SKM-1 treated with dmso at 0.1 percent for 144 hours (cell line): Measurements from ENCODE around the gene IMMP2L.

ENCODE experiments used
- DNase-seq: peaks from one replicate; lab custom pipeline; 2025; ENCODE audit not compliant: unreplicated experiment; lab: John Stamatoyannopoulos, UW

The IMMP2L gene

DNA sequence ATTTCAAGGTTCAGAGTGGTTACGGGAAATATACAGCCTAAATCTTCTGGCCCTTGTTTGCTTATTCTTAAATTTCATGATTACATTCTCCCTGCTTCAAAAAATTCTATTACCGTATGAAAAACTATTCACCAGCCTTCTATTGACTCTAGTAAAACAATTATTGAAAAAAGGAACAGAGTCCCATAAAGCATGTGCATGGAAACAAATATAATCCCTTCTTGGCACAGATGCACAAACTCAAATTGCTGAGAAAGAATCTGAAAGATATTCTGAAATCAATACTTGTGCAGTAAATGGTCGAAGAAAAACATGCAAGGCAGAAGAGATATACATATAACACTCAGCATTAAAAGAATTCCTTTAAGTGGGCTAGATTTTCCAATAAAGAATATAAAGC is 387.8 kb downstream of the IMMP2L start:
- DNase-seq = no peak

DNA sequence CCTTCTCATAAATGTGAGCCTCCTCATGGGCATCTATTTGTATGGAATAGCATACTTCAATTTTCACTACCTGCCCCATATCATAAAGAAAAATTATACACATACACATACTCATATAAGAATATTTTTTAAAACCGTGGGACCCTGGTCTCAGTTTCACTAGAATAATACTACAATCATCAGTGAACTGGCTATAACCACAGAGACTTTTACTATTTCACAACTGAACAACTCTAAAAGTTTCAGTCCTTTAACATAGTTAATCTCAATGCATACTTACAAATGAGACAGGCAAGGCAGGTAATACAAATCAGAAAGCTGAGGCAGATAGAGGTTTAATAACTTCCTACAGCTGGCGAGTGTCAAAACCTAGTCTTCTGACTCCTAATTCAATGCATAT is 388.3 kb downstream of the IMMP2L start:
- no peak for DNase-seq

DNA sequence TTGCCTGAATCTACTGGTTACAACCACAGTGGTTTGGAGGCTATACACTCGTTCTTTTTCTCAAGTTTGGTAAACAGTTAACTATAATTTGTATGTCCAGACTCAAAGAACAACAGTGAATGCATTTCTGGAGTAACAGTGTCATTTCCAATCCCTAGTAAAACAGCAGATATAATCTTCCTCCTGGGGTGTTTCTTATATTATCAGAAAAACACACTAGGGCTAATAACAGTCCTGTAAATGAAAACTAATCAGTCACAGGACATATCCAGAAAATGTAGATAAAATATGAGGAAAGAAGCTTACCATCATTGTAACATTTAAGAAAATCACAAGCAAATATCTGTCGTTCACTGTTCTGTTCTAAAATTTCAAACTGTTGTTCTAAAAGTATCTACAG is 388.8 kb downstream of the IMMP2L start:
- DNase-seq = no peak

DNA sequence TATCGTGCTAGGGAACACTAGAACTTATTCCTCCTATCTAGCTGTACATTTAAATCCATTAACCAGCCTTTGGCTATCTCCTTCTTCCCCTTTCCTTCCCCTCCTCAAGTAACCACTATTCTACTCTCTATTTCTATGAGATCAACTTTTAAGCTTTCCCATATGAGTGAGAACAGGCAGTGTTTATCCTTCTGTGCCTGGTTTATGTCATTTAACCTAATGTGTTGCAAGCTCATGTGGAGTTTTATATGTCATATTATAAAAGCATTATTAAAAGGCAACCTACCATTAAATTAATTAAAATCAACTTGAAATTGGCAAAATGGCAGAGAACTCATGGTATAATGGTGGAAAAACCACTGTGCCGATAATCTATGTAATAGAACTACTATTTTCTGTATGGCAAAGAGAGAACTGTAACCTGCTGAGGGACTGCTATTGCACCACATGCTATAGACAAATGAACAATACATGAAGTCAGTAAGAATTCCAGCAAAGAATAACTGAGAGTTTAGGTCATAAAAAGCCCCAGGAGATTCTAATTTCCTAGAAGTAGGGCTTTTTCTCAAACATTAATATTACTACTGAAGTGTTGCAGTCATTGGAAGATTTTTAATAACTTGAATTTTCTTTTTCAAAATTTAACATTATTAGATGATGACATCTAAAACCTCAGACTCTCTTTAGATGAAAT is 389.6 kb downstream of the IMMP2L start:
- DNase-seq = no peak

DNA sequence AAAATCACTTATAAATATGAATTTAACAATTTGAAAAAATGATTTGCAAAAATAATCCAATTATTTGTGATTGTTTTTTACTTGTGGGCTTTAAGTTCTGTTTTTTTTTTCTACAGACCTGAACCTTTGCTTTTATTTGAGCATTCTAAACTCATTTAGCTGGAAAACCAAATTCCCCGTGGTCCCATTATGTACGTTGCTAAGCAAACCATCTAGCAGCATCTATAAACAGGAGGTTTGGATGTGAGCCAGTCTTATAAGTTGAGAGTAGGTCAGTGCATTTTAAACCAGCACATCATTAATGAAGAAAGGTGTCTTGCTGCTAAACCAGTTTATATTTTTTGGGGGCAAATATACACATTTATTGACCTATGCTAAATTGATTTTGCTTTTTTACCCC is 394.1 kb downstream of the IMMP2L start:
- no peak for DNase-seq

DNA sequence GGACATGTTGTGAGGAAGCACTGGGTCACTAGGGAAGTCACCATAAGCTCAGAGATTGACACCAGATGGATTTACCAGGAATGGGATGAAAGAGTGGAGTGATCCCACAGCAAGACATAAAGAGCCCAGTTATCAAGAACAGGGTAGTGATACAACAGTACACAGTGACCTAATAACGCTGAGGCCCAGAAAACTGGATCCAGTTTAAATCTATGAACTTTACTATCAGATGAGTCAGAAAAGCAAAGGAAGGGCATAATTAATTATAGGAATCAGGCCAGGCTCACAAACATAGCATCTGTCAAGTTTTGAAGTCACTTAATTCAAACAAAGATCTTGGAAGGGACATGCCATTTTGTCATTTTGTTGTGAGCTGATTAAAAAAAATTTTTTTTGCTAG is 397.9 kb downstream of the IMMP2L start:
- DNase-seq = no peak

DNA sequence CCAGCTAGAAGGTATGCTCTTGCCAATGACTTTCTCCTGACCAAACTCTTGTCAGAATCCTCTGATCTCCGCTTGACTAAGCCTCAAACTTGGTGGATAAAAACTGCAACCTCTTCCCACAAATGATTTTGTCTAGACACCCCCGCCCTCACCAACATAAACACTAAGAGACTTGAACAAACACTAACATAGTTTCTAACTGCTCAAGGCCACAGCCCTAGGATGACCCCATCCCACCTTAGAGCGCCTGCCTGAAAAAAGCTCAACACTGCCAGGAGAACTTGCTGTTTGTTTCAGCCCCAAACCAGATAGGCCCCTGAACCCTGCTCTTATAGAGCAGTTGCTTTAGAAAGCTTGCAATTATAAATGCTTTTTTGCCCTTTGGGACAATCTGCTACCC is 399.6 kb downstream of the IMMP2L start:
- DNase-seq = no peak

DNA sequence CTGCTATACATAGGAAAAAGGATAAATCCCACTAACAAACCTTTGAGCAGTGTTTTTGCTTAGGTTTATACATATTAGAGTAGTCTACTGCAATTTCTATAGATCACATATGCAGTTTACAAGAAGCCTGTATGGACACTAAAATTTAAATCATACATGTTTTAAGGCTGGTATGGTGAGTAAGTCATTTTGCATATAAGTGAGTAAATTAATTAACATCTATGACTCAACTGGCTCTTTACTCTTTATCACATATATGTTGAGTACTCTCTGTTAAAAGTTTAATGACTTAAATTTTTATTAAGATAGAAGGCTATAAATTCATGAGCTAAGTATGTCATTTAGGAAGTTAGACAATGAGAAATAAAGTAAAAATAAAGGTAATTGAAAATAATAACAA is 402.0 kb downstream of the IMMP2L start:
- DNase-seq = no peak

DNA sequence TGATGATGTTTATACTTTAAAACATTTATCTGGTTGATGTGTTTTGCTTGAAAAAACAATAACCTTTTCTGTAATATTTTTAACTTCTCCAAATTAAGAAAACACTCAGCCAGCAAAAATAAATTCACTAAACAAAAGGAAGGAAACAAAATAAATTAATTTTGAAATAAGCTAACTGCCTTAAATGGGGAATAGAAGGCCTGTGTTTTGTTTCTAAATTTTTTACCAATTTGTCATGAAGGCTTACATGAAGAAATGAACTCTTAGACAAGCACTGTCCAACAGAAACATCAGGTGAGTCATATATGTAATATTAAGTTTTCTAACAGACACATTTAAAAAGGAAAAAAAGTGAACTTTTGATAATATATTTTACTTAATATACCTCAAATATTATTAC is 402.9 kb downstream of the IMMP2L start:
- no peak for DNase-seq

DNA sequence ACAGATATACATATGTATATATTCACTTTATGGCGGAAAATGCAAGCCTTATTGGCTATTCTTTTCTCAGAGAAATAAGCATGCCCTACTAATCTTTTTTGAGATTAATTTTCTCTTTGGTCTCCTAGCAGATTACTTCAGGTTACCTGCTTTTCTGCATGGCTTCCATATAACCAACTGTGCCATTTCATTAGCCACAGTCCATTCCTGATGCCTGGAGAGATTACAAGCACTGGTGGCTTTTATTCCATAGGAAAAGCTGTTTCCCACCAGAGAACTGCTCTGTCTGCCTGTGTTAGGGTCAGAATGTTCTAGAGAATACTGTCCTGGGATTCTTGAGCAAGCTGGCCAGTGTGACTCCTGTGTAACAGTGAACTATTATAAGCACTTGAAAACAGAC is 411.6 kb downstream of the IMMP2L start:
- no peak for DNase-seq

DNA sequence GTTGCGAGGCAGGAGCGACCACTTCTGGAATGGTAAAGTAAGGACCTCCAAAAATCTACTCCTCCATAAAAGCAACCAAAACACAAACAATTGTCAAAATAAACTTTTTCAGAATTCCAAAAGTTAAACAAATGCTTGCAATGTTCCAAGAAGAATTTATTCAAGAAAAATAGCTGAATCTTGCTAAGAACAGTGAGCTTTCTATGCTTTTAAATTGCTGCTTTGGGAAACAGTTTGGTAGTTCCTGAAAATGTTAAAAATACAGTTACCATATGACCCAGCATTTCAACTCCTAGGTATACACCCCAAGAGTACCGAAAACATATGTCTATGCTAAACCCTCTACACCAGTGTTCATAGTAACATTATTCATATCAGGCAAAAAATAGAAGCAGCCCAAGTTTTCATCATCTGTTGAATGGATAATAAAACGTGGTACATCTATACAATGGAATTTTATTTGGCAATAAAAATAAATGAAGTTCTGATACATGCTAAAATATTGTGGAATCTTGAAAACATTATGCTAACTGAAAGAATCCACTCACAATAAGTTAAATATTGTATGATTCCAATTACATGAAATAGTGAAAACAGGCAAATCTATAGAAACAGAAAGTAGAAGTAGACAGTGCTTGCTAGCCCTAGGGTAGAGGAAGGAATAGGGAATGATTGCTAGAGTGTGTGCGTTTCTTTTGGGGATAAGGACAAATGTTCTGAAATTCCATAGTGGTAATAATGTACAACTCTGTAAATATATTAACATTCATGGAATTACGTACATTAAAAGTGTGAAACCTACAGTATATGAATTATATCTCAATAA is 414.4 kb downstream of the IMMP2L start:
- DNase-seq = no peak

DNA sequence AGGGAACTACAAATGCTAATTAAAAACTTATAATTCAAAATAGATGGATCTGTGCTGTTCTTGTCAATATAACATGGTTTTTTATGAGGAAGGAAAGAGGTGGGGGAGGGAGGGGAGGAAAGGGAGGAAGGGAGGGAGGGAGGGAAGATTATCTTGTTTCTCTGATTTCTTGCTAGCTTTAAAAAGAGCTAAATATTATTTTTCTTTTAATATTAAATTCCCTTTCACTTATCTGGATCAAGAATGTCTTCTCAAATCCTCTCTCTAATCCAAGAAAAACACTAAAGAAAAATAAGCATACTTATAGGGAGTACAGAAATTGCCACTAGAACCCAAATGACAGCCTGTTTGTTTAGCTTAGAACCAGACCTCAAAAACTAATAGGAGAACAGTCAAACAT is 416.2 kb downstream of the IMMP2L start:
- DNase-seq = no peak

DNA sequence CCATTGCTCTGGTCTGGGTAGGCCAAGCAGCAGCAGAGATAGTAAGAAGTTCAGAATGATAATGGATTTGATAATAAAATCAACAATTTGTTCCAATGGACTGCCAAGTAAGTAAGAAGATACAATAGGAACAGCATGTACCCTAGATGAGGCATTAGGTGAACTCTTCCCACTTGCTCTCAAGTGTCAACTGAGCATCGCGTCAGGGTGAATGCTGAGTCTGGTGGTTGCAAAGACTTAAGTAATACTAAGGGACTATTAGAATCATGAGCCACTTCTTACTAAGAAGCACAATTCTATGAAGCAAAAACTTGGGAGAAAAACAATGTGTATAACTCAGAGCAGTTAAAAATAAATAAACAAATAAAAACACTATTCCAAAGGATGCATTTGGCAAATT is 416.8 kb downstream of the IMMP2L start:
- DNase-seq = no peak

DNA sequence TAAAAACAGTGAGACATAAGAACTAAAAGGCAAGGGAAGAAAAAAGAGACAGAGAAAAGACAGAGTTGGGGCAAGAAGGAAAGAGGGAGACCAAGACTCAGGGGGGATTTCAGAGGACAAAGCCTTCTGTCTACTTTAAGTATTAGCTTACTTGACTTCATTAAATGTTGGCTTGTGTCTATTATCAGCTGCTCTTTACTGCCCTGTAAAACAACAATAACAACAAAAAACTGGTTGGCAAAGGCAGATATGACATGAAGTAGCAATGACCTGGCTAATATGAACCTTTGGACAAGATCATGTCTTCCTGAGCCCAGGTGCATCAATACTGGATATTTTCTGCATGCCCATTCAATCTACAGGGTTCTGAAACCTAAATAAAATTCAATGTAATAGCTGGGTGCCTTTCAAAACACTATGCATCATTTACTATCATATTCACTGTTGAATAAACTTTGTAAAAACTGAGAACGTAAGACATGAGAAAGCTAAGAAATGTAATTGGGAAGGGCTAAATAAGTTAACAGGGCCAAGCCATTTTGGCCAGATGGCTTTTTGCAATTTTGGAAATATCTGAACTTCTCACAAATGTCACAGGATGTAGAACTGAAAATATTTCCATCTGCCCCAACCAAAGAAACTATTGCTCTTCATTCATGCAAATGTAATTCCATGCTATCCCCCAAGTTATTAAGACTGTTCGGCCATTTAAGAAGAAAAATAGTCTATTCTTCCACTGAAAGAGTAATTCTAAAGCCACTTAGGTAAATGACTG is 422.0 kb downstream of the IMMP2L start:
- no peak for DNase-seq

DNA sequence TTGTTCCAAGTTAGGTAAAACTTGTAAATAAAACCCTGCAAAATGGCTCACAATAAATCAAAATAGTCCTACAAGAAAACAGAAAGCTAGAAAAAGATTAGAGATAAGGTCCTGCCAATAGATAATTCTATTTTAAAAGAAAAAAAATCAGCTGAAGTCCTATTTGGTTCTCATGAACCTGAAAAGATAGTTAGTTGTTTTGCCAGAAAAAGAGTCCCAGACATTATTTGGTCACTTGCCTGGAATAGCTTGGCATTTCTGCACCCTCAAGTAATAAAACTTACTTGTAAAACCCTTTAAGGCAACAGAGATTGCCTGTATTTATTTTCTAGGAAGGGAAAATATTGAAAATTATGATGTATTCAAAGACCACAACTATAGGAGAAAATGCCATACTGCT is 423.7 kb downstream of the IMMP2L start:
- DNase-seq = no peak

DNA sequence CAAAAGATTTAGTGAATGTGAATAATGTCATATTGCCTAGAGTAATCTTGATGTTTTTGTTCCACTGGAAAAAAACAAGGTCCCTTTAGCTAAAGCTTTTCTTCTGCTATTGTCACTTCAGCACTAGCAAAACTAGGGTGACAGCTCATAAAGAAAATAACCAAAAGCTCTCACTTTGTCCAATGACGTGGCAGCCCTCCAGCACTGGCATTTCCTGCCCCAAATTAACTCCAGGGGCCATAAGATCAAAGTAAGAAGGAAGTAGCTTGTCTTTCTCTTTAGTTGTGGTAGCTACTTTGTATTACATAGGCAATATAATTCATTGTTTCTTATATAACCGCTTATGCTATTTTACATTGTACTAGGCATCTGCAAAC is 424.1 kb downstream of the IMMP2L start:
- peak; percentile 11 for DNase-seq

DNA sequence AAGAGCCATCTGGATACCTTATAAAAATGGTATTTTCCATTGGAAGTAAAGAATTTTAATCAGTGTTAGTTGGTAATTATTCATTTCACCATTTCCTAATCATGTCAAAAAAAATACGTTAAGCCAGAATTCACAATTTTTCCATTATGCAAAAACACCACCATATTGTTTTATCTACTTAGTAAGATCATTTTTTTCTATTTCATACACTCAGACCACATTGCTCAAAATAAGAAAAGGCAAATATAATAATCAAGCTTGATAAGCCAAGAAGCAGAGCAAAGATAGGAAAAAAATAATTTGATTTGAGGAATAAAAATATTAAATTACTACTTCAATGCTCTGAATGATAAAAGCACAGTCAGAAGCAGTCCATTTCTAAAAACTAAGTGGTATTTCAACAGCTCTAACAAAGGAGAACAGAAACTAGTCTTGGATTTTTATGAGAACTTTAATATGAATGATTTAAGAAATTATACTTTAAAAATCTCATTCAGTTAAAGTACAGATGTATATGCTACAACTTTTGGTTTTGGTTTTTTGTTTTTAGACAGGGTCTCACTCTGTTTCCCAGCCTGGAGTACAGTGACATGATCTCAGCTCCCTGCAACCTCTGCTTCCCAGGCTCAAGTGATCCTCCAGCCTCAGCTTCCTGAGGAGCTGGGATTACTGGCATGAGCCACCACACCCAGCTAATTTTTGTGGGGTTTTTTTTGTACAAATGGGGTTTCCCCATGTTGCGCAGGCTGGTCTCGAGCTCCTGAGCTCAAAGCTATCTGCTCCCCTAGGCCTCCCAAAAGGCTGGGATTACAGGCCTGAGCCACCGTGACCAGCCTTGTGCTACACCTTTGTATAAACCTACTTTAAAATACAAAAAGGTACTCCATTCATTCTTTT is 424.7 kb downstream of the IMMP2L start:
- DNase-seq = no peak

DNA sequence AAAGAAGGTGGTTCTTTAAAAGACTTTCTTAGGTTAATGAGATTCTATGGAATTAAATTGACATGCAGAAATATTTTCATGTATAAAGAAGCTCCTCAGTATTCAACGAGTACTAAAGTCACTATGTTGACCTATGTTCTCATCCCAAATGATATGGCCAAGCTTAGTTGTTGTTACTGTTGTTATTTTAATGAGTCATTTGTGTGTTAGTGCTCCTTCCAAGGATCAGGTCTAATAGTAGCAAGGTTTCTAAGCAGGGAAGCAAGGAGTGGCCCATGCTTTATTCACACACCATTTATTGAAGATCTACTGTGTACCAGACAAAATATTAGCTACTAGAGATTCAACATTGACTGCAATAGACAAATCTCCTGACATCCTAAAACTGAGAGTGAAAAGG is 429.5 kb downstream of the IMMP2L start:
- DNase-seq = no peak

DNA sequence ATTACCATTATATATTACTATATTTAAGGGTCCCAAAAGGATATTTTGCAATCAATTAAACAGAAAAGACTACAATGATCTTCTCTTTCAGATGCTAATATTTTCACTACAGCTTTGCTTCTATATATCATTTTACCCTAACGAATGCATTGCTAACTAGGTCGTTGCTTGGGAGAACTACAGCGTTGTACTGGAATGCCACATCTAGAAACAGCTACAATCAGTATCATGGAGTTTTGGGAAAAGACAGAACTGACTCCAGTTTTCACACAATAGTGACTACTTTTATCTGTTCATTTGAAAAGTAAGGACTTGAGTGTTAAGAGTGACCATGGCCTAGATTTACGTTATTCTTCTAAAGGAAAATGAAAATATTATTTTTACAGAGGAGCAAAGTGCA is 432.9 kb downstream of the IMMP2L start:
- no peak for DNase-seq

DNA sequence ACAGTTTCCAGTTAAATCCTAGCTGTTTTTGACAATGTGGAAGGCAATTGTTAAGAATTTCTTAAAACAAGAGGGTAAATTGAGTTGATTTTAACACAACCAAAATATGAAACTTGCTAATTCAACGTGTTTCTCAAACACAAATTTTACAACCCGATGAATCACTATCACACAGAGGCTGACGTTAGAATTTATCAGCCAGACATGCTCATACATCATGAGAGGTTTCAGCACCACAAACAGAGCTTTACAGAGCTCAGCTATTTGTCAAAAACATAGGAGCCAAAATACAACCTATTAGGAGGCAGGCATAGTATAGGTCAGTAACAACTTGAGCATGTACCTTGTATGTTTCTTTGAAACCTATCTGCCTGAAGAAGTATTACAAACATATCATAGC is 435.3 kb downstream of the IMMP2L start:
- no peak for DNase-seq

DNA sequence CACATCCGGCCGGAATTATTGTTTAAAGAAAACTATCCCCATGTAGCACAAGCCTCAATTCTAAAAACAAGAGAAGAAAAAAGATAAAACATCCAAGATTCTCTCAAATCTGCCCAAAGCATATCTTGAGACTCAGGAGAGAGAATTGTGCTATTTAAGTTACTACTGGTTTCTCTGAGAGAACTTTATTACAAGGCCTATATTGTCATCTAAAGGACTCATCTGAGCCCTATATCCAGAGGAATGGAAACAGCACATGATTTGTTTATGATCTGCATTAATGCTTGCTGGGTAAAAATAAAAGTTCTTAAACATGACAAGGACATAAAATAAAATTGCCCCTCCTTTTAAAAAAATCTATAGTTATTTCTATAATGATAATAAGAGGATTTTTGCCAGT is 446.3 kb downstream of the IMMP2L start:
- DNase-seq = no peak
